PFSK-1 (cell line): Measurements from ENCODE around the gene PURA. TPM values are rescaled to one million over a fixed set of nuclear protein-coding genes. Genes with fewer than 3 reads are reported as not detected.

Experiments used
- FOXP2 ChIP-seq: optimal IDR thresholded peaks from 2 replicates; pipeline ENCODE3; 2011; ENCODE audit warnings: borderline replicate concordance, control low read depth, inconsistent platforms; ENCODE audit not compliant: insufficient read depth; ENCODE audit errors: extremely low read length, extremely low read depth
- POLR2AphosphoS5 ChIP-seq: IDR thresholded peaks from 2 replicates; pipeline ENCODE4 v1.6.1; 2012; ENCODE audit warnings: low read depth, mild to moderate bottlenecking, control low read depth, low read length, moderate library complexity
- SIN3A ChIP-seq: IDR thresholded peaks from 2 replicates; pipeline ENCODE4 v1.6.1; 2012; ENCODE audit warnings: mild to moderate bottlenecking, low read length, moderate library complexity, borderline replicate concordance; ENCODE audit not compliant: insufficient read depth
- TAF1 ChIP-seq: IDR thresholded peaks from 2 replicates; pipeline ENCODE4 v1.6.1; 2012; ENCODE audit warnings: low read length, control low read depth, borderline replicate concordance; ENCODE audit not compliant: insufficient read depth
- polyA plus RNA-seq: library from polyadenylated mRNA; unstranded; fragments of >200 nt; gene quantifications from one replicate; pipeline ENCODE4 v1.2.1, GENCODE V29; 2012; ENCODE audit warnings: low read depth, missing spikeins; ENCODE audit not compliant: insufficient read length
- TF ChIP-seq, protein P1 (sequence below), 2 experiments: IDR thresholded peaks; 2 replicates each; pipeline versions ENCODE4 v1.6.1 to v1.8.0; 2011 to 2012; ENCODE audit warnings: low read depth in 2 of 2, low read length in 2 of 2, control low read depth in 1 of 2, inconsistent platforms in 1 of 2, mild to moderate bottlenecking in 1 of 2, moderate library complexity in 1 of 2; ENCODE audit not compliant: insufficient read depth in 1 of 2

Gene PURA
- 94.7 TPM for polyA plus RNA-seq

DNA sequence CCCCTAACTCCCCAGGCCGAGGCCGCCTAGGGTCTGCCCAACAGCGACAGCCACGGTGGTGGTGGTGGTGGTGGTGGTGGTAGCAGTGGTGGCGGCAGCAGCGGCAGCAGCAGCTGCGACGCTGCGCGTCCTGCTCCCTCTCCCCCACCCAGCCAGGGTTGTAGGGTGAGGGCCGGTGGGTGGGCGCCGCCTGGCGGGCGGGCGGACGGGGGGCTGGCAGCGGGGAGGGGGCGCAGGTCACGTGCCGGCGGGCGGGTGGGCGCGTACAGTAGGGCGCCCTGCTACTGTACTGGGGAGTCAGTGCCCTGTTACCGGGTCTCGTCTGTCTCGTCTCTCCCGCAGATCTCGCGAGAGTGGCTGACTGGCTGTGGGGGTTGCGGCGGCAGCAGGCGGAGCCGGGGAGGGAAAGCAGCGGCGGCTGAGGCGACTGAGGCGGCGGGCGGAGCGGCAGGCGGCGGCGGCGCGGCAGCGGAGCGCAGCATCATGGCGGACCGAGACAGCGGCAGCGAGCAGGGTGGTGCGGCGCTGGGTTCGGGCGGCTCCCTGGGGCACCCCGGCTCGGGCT, at the start of gene PURA:
TSS of gene PURA (plus strand) at position 411 of the 565 bp plus-strand sequence. CDS start at position 484, 73 bp downstream.
- peak; percentile 82; the same call in 1 of the 2 replicates for TF ChIP-seq SIN3A
- peak; percentile 79 for TF ChIP-seq POLR2AphosphoS5
- TF ChIP-seq TAF1 = peak; percentile 55; the same call in 1 of the 2 replicates
- no peak for TF ChIP-seq FOXP2
- TF ChIP-seq, protein P1, sequence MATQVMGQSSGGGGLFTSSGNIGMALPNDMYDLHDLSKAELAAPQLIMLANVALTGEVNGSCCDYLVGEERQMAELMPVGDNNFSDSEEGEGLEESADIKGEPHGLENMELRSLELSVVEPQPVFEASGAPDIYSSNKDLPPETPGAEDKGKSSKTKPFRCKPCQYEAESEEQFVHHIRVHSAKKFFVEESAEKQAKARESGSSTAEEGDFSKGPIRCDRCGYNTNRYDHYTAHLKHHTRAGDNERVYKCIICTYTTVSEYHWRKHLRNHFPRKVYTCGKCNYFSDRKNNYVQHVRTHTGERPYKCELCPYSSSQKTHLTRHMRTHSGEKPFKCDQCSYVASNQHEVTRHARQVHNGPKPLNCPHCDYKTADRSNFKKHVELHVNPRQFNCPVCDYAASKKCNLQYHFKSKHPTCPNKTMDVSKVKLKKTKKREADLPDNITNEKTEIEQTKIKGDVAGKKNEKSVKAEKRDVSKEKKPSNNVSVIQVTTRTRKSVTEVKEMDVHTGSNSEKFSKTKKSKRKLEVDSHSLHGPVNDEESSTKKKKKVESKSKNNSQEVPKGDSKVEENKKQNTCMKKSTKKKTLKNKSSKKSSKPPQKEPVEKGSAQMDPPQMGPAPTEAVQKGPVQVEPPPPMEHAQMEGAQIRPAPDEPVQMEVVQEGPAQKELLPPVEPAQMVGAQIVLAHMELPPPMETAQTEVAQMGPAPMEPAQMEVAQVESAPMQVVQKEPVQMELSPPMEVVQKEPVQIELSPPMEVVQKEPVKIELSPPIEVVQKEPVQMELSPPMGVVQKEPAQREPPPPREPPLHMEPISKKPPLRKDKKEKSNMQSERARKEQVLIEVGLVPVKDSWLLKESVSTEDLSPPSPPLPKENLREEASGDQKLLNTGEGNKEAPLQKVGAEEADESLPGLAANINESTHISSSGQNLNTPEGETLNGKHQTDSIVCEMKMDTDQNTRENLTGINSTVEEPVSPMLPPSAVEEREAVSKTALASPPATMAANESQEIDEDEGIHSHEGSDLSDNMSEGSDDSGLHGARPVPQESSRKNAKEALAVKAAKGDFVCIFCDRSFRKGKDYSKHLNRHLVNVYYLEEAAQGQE (IDR thresholded peaks at IDR 0.05; ENCODE audit: insufficient read depth in 1 of 2, low read depth in 2 of 2, low read length in 2 of 2) = no peak

DNA sequence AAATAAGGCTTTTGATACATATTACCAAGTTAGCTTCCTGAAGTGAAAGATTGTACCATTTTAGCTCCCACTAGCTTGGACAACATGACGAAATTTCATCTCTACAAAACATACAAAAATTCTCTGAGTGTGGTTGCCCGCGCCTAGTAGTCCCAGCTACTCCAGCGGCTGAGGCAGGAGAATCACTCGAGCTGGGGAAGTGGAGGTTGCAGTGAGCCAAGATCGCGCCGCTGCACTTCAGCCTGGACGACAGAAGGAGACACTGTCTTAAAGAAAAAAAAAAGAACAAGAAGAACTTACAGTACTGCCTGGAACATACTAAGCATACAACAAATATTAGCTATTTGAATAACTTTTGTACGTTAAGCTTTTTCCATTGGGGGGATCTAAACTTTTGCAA, 41.1 kb upstream of the PURA start:
- no peak for TF ChIP-seq SIN3A

DNA sequence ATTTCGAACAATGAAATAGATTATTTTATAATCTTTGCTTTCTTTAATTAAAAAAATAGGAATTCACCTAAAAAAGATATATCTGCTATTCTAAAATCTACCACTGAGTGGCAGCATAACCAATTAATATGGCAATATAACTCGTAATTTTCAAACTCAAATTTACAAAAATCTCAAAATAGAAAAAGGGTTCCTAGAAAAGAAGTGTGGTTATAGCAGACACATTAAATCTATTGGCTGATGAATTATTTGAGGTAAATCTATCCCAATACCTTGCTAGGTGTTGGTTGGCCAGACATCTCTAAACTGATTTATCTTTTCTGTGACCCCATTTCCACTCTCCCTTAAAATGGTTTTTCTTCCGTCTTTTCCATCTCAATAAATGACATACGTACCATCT, 40.6 kb upstream of the PURA start:
- TF ChIP-seq FOXP2 (no peak), SIN3A (no peak), POLR2AphosphoS5 (no peak), TAF1 (no peak)
- TF ChIP-seq, protein P1 (IDR thresholded peaks at IDR 0.05; ENCODE audit: insufficient read depth in 1 of 2, low read depth in 2 of 2, low read length in 2 of 2) = no peak

DNA sequence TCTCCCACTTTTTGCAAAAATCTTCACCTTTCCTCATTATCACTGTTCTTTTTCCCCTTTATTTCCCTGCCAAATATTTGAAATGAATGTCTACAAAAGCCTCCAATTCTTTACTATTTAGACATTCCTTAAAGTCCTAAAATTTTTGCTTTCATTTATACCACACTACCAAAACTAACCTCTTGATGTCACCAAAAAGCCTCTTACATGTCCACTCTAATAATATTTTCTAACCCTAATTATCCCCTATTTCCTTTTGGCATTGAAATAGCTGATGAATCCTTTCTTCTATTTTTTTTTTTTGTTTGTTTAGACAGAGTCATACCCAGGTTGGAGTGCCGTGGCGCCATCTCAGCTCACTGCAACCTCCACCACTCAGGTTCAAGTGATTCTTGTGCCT, 38.5 kb upstream of the PURA start:
- TF ChIP-seq, protein P1 (IDR thresholded peaks at IDR 0.05; ENCODE audit: insufficient read depth in 1 of 2, low read depth in 2 of 2, low read length in 2 of 2) = no peak
- no peak for TF ChIP-seq TAF1
- TF ChIP-seq FOXP2 = no peak
- TF ChIP-seq SIN3A = no peak
- TF ChIP-seq POLR2AphosphoS5 = no peak

DNA sequence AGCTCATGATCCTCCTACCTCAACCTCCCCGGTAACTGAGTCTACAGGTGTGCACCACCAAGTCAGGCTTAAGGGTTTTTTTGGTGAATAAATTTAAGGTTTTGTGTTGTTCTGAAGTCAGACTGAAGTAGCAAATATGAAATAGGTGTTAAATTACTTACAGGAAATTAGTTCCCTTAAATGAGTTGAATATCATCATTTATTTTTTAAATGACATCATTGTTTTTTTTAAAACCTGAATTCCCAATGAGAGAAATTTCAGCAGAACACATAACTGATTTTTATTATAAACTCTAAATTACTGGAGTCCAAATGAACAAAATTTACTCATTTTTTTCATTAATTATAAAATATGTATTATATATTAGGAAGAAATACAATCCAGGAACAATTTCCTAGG, 37.8 kb upstream of the PURA start:
- TF ChIP-seq POLR2AphosphoS5 (no peak), FOXP2 (no peak), SIN3A (no peak), TAF1 (no peak)
- TF ChIP-seq, protein P1 (IDR thresholded peaks at IDR 0.05; ENCODE audit: insufficient read depth in 1 of 2, low read depth in 2 of 2, low read length in 2 of 2) = no peak
